ENCODE results near the gene CCDC93.
A peak's percentile ranks its signal among the peaks of the same experiment; 100 is the strongest.

Gene CCDC93

GRCh38 chr2:117972476-117973123 lies 41.3 kb downstream of the CCDC93 start:
- TF ChIP-seq CTCF (IDR thresholded peaks at IDR 0.05), result no peak
- Mint-ChIP-seq H3K27me3 (ENCODE audit: low read depth, poor library complexity) (peaks cover 3% of the 10 kb centered on the region), H3K4me3 (no peak overlapping the region), H3K4me1 (no peaks in the 10 kb centered on the region), H3K9me3 (no peaks in the 10 kb centered on the region), H3K36me3 (ENCODE audit: low read depth) (peaks cover 48% of the 10 kb centered on the region), H3K27ac (peak overlapping the region; percentile 5)
- no peak for DNase-seq

GRCh38 chr2:117968722-117969121 lies 45.1 kb downstream of the CCDC93 start:
- Mint-ChIP-seq H3K36me3 (ENCODE audit: low read depth) (peaks cover 31% of the 10 kb centered on the region), H3K27ac (peak overlapping the region; percentile 40)

GRCh38 chr2:117967977-117968718 lies 45.7 kb downstream of the CCDC93 start:
- no peaks in the 10 kb centered on the region for H3K4me1 Mint-ChIP-seq
- H3K9me3 Mint-ChIP-seq, result no peaks in the 10 kb centered on the region

More at GRCh38 chr2:117968722-117969121, 45.1 kb downstream of the CCDC93 start:
- Mint-ChIP-seq H3K9me3 (no peaks in the 10 kb centered on the region), H3K4me3 (no peak overlapping the region), H3K27me3 (ENCODE audit: low read depth, poor library complexity) (peaks cover 6% of the 10 kb centered on the region), H3K4me1 (no peaks in the 10 kb centered on the region)
- TF ChIP-seq CTCF (IDR thresholded peaks at IDR 0.05), result no peak
- DNase-seq, result no peak

GRCh38 chr2:117963446-117963845 lies 50.4 kb downstream of the CCDC93 start:
- Mint-ChIP-seq H3K27ac (no peak overlapping the region), H3K4me1 (no peaks in the 10 kb centered on the region), H3K4me3 (no peak overlapping the region), H3K36me3 (ENCODE audit: low read depth) (peaks cover 5% of the 10 kb centered on the region), H3K9me3 (no peaks in the 10 kb centered on the region), H3K27me3 (ENCODE audit: low read depth, poor library complexity) (peaks cover 3% of the 10 kb centered on the region)
- TF ChIP-seq CTCF (IDR thresholded peaks at IDR 0.05), result no peak
- DNase-seq, result no peak

More at GRCh38 chr2:117967977-117968718, 45.7 kb downstream of the CCDC93 start:
- DNase-seq, result no peak
- peaks cover 6% of the 10 kb centered on the region for H3K27me3 Mint-ChIP-seq (ENCODE audit: low read depth, poor library complexity)
- H3K27ac Mint-ChIP-seq, result peak overlapping the region; percentile 40
- no peak for TF ChIP-seq CTCF (IDR thresholded peaks at IDR 0.05)
- H3K4me3 Mint-ChIP-seq, result no peak overlapping the region
- H3K36me3 Mint-ChIP-seq (ENCODE audit: low read depth), result peaks cover 28% of the 10 kb centered on the region

- Mint-ChIP-seq H3K27ac (no peak overlapping the region), H3K9me3 (no peaks in the 10 kb centered on the region), H3K36me3 (ENCODE audit: low read depth) (peaks cover 25% of the 10 kb centered on the region), H3K27me3 (ENCODE audit: low read depth, poor library complexity) (no peaks in the 10 kb centered on the region), H3K4me1 (no peaks in the 10 kb centered on the region), H3K4me3 (no peak overlapping the region)
- no peak for TF ChIP-seq CTCF (IDR thresholded peaks at IDR 0.05)
- DNase-seq, result no peak
Observed at GRCh38 chr2:117961201-117961600, 52.7 kb downstream of the CCDC93 start.

Measured in nephron progenitor cell (in vitro differentiated cells).